HG03064 (cell line): ENCODE measurements around the gene ECE1.

Experiments used
- ATAC-seq: cut with Tn5 transposase; IDR thresholded peaks from one replicate; pipeline ENCODE4 v1.9.1; 2021; ENCODE audit warnings: low read depth; ENCODE audit not compliant: unreplicated experiment

Gene ECE1

GRCh38 chr1:21325731-21326387 lies 35.6 kb upstream of the ECE1 start:
- ATAC-seq = no peak

DNA sequence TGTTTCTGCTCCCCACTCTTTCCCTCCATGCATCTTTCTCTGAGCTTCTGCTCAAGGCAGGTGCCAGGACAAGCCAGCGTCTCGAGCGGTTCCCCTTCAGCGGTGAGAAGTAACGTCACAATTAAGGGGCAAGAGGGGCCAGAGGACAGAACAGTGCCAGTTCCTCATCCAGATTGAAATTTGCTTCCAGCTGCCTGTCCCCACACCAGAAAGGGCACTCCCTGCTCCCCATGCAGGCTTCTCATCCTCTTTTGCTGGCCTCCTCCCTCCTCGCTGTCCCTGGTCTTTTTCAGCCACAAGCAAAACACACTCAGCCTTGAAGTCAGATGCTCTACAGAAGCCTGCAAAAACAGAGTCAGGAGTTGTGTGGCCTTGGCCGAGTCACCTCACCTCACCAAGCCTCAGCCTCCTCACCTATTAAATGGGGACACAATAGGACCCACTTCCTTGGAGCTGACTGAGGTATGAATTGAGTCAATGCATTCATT lies 35.0 kb upstream of the ECE1 start:
- no peak for ATAC-seq

- no peak for ATAC-seq
These were observed 34.3 kb upstream of the ECE1 start for GRCh38 chr1:21324368-21325141.

DNA sequence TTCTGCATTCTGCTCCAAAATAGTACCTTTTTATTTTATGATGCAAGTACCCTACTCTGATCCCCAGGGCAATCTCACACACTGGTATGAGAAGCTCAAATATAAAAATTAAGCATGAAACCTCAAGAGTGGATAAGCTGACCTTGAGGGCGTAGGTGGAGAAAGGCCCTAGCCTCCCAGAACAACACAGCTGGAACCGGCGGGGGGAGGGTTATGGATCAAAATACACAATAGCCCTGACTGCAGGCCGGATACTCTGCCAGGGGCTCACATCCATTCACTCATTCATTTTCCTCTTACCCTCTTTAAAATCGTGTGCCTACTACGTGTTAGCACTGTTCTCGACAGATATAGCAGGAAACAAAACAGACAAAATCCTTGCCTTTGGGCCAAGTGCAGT lies 32.8 kb upstream of the ECE1 start:
- ATAC-seq = no peak

- no peak for ATAC-seq
These were observed 32.4 kb upstream of the ECE1 start for GRCh38 chr1:21322681-21323016.

- no peak for ATAC-seq
These were observed 31.9 kb upstream of the ECE1 start for GRCh38 chr1:21321963-21322680.

GRCh38 chr1:21320410-21321108 lies 30.3 kb upstream of the ECE1 start:
- ATAC-seq = no peak

DNA sequence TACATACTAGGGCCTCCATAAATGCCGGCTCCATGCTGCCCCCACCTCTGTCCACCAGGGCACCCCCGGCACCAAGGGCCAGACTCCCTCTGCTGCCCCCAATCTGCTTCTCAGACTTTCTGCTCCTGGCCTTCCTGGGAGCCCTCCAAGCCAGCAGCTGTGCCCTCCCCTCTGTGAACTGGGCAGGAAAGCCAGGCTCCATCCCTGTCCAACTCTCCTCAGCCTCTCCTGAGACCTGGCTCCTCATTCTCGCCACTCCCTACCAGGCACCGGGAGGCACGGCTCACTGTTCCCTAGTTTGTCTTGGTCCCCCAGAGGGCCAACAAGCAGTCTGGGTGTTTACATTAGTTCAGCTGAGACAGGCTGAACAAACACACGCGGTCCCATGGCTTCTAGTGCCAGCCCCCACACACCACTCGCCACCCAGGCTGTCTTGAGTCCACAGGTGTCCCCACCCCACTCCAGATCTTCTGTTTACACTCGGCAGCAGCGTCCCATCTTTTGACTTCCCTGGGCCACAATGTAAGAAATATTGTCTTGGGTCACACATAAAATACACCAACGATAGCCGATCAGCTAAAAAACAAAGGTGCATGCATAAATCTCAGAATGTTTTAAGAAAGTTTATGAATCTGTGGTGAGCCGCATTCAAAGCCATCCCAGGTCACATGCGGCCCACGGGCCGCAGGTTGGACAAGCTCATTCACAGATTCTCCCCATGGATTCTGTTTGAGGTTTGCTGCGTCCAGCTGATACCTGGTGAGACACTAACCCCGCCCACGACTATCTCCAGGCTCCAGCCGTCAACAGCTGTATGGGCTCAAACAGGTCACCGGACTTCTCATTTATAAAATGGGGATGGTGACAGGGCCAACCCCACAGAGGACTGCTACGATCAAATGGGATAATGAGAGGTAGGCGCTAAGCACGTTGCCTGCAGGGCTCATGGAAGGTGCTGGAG lies 29.5 kb upstream of the ECE1 start:
- no peak for ATAC-seq

GRCh38 chr1:21318714-21319159 lies 28.5 kb upstream of the ECE1 start:
- no peak for ATAC-seq

GRCh38 chr1:21318057-21318713 lies 27.9 kb upstream of the ECE1 start:
- no peak for ATAC-seq

GRCh38 chr1:21317690-21318043 lies 27.4 kb upstream of the ECE1 start:
- ATAC-seq = no peak

DNA sequence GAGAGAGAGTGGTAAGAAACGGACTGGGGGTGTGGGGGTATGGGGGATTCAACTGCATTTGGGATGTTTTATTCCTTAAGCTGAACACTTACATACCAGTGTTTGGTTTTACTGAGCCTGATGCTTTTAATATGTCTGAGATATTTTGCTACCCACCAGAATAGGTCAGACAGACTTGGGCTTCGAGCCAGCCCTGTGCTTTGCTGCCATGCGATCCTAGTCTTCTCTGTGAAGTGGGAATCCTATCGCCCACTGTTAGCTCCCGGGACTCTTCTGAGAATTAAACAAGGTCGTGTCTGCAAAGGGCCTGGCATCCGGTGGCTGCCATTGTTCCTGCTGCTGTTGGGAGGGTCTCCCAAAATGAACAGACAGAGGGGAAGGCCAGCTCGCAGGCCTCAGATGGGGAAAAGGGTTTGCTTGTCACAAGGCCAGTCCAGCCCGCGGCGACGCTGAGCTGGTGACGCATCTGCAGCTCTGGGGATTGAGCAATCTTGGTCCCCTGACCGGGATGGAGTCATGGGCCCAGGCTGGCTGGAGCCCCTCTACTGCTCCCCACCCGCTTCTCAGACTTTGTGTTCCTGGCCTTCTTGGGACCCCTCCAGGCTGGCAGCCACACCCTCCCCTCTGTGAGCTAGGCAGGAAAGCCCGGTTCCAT lies 26.9 kb upstream of the ECE1 start:
- no peak for ATAC-seq

- ATAC-seq = no peak
These were observed 24.6 kb upstream of the ECE1 start for GRCh38 chr1:21314743-21315396.

- ATAC-seq = no peak
These were observed 23.8 kb upstream of the ECE1 start for GRCh38 chr1:21313886-21314721.

DNA sequence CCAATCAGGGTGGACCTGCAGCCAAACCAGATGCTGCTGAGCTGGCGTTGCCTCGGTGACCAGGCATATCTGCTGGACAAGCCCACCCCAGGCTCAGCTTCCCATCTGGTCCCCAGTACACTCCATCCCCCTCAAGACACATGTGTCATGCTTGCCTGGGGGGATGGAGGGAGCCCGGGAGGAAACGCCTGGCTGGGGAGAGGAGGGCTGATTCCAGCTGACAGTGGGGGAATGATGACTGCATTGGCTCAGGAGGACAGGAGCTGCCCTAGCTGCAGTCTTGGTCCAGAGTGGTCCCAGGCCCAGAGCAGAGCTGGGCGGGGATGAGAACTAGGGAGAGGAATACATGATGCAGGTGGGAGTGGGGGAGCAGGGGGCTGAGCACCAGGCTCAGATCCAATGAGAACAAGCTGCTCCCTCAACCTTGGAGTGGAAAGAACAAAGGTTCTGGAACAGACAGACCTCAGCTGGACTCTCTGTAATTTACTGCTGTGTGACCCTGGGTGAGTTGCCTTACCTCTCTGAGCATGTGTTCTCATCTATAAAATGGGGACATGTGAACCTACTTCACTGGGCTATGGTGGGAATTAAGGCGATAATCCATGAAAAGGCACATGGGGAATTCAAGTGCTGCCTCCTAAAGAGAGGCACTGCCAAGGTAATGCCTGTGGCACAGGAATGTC lies 23.1 kb upstream of the ECE1 start:
- no peak for ATAC-seq

DNA sequence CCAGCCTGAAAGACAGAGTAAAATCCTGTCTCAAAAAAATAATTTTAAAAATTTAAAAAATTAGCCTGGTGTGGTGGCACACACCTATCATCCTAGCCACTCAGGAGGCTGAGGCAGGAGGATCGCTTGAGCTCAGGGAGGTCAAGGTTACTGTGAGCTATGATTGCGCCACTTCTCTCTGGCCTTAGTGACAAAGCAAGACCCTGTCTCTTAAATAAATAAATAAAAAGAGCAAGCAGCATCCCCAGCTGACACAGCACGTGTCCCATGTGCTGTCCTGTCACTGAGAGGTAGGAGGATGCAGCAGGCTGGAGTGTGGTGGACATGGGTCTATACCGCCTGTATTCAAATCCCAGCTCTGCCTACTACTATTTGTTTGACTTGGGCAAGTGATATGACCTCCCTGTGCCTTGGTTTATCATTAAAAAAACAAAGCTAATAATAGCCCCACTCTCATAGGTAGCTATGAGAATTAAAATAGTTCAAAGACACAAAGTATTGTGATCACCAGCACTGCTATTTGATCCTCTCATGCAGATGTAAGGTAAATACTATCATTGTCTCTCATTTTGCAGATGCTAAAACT lies 22.2 kb upstream of the ECE1 start:
- ATAC-seq = no peak

DNA sequence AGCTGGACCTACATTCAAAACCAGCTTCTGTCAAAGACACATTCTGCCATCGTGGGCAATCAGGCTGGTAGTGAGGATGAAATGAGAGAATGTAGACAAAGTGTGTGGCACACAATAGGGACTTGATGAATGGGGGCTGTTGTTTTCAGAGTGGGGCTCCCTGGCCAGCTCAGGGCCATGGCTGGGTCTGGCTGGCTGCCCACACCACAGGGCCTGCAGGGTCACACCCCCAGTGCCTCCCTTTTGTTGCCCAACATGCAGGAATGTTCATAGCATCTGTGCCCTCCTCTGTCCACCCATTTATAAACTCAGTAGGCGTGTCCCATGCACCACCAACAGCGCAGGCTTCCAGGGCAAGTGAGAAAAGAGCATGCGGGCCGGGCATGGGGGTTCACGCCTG lies 20.8 kb upstream of the ECE1 start:
- ATAC-seq = no peak
